GM23338 (cell line): ENCODE data around the gene SND1.

ENCODE experiments used
- CREB1 ChIP-seq: fragments of 250-450 bp; sonication (Bioruptor Pico); IDR thresholded peaks from 2 replicates; pipeline ENCODE4 v1.5.0; 2020; ENCODE audit warnings: low read depth, mild to moderate bottlenecking, moderate library complexity
- EZH2 ChIP-seq: fragments of 200-600 bp; sonication (generic); IDR thresholded peaks from one replicate; pipeline ENCODE4 v1.8.0; 2017; ENCODE audit warnings: antibody characterized with exemption, mild to moderate bottlenecking, low read depth; ENCODE audit not compliant: unreplicated experiment
- EZH2phosphoT487 ChIP-seq: fragments of 200-600 bp; sonication (generic); IDR thresholded peaks from one replicate; pipeline ENCODE4 v1.8.1; 2018; ENCODE audit warnings: antibody characterized with exemption; ENCODE audit not compliant: unreplicated experiment
- JUNB ChIP-seq: IDR thresholded peaks from one replicate; pipeline ENCODE4 v1.6.1; 2016; ENCODE audit warnings: antibody characterized with exemption; ENCODE audit not compliant: unreplicated experiment
- NANOG ChIP-seq: IDR thresholded peaks from 2 replicates; pipeline ENCODE4 v1.6.1; 2016; ENCODE audit warnings: antibody characterized with exemption, borderline replicate concordance
- POLR2AphosphoS5 ChIP-seq: IDR thresholded peaks from 2 replicates; pipeline ENCODE4 v1.6.1; 2016; ENCODE audit warnings: antibody characterized with exemption, low read depth
- STAT1 ChIP-seq: IDR thresholded peaks from one replicate; pipeline ENCODE4 v1.6.1; 2016; ENCODE audit warnings: antibody characterized with exemption; ENCODE audit not compliant: unreplicated experiment
- ZNF114 ChIP-seq: fragments of 250-450 bp; sonication (Bioruptor Pico); IDR thresholded peaks from 2 replicates; pipeline ENCODE4 v1.5.0; 2020; ENCODE audit warnings: mild to moderate bottlenecking, moderate library complexity
- ZNF331 ChIP-seq: fragments of 250-450 bp; sonication (Bioruptor Pico); IDR thresholded peaks from 2 replicates; pipeline ENCODE4 v1.5.0; 2020; ENCODE audit warnings: low read depth, mild to moderate bottlenecking, moderate library complexity
- TF ChIP-seq, protein P1 (sequence below), 2 experiments: fragments of 200-600 bp in 1 of 2; sonication (generic) in 1 of 2; conservative IDR thresholded peaks; 2 replicates each; pipeline versions ENCODE4 v1.5.1 to v1.6.1; 2016 to 2017; ENCODE audit warnings: antibody characterized with exemption in 2 of 2, low read depth in 2 of 2, mild to moderate bottlenecking in 2 of 2, moderate library complexity in 1 of 2
- TF ChIP-seq, protein P2 (sequence below): fragments of 250-450 bp; sonication (Bioruptor Pico); IDR thresholded peaks from 2 replicates; pipeline ENCODE4 v1.5.0; 2020; ENCODE audit warnings: mild to moderate bottlenecking, moderate library complexity
- TF ChIP-seq, protein P3 (sequence below): IDR thresholded peaks from one replicate; pipeline ENCODE4 v1.6.1; 2018; ENCODE audit warnings: antibody characterized with exemption; ENCODE audit not compliant: unreplicated experiment
- TF ChIP-seq, protein P4 (sequence below): IDR thresholded peaks from 2 replicates; pipeline ENCODE4 v1.6.1; 2016; ENCODE audit warnings: antibody characterized with exemption

DNA sequence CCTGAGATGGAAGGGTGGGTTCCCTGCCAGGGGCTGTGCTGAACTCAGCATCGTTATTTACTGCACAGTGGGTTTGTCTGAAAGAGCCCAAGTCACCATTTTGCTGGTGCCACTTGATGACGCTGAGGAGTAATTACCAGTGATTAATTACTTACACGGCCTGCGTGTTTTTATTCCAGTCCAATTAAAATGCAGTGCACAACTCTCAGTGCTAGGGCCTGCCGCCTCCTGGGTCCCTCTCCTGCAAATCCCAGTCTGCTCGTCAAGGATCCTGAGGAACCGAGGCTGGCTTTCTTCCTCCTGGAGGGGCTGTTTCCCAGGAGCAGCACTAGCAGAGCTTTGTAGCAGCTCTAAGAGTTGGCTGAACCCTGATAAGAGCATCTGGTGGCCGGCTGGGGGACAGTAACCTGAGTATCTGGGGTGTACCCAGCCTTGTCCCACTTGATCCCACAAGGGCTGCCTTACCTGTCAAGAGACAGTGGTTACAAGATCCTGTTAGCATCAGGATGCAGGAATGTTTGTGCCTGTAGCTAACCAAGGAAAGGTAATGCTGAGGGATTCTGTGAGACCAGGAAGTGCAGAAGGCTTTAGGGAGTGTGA is 424.3 kb downstream of the SND1 start:
- TF ChIP-seq POLR2AphosphoS5: no peak
- TF ChIP-seq, protein P1, sequence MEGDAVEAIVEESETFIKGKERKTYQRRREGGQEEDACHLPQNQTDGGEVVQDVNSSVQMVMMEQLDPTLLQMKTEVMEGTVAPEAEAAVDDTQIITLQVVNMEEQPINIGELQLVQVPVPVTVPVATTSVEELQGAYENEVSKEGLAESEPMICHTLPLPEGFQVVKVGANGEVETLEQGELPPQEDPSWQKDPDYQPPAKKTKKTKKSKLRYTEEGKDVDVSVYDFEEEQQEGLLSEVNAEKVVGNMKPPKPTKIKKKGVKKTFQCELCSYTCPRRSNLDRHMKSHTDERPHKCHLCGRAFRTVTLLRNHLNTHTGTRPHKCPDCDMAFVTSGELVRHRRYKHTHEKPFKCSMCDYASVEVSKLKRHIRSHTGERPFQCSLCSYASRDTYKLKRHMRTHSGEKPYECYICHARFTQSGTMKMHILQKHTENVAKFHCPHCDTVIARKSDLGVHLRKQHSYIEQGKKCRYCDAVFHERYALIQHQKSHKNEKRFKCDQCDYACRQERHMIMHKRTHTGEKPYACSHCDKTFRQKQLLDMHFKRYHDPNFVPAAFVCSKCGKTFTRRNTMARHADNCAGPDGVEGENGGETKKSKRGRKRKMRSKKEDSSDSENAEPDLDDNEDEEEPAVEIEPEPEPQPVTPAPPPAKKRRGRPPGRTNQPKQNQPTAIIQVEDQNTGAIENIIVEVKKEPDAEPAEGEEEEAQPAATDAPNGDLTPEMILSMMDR (conservative IDR thresholded peaks at IDR 0.05; ENCODE audit: low read depth in 2 of 2): no peak
- no peak for TF ChIP-seq JUNB
- TF ChIP-seq EZH2: no peak
- no peak for TF ChIP-seq NANOG
- no peak for TF ChIP-seq EZH2phosphoT487
- TF ChIP-seq, protein P2, sequence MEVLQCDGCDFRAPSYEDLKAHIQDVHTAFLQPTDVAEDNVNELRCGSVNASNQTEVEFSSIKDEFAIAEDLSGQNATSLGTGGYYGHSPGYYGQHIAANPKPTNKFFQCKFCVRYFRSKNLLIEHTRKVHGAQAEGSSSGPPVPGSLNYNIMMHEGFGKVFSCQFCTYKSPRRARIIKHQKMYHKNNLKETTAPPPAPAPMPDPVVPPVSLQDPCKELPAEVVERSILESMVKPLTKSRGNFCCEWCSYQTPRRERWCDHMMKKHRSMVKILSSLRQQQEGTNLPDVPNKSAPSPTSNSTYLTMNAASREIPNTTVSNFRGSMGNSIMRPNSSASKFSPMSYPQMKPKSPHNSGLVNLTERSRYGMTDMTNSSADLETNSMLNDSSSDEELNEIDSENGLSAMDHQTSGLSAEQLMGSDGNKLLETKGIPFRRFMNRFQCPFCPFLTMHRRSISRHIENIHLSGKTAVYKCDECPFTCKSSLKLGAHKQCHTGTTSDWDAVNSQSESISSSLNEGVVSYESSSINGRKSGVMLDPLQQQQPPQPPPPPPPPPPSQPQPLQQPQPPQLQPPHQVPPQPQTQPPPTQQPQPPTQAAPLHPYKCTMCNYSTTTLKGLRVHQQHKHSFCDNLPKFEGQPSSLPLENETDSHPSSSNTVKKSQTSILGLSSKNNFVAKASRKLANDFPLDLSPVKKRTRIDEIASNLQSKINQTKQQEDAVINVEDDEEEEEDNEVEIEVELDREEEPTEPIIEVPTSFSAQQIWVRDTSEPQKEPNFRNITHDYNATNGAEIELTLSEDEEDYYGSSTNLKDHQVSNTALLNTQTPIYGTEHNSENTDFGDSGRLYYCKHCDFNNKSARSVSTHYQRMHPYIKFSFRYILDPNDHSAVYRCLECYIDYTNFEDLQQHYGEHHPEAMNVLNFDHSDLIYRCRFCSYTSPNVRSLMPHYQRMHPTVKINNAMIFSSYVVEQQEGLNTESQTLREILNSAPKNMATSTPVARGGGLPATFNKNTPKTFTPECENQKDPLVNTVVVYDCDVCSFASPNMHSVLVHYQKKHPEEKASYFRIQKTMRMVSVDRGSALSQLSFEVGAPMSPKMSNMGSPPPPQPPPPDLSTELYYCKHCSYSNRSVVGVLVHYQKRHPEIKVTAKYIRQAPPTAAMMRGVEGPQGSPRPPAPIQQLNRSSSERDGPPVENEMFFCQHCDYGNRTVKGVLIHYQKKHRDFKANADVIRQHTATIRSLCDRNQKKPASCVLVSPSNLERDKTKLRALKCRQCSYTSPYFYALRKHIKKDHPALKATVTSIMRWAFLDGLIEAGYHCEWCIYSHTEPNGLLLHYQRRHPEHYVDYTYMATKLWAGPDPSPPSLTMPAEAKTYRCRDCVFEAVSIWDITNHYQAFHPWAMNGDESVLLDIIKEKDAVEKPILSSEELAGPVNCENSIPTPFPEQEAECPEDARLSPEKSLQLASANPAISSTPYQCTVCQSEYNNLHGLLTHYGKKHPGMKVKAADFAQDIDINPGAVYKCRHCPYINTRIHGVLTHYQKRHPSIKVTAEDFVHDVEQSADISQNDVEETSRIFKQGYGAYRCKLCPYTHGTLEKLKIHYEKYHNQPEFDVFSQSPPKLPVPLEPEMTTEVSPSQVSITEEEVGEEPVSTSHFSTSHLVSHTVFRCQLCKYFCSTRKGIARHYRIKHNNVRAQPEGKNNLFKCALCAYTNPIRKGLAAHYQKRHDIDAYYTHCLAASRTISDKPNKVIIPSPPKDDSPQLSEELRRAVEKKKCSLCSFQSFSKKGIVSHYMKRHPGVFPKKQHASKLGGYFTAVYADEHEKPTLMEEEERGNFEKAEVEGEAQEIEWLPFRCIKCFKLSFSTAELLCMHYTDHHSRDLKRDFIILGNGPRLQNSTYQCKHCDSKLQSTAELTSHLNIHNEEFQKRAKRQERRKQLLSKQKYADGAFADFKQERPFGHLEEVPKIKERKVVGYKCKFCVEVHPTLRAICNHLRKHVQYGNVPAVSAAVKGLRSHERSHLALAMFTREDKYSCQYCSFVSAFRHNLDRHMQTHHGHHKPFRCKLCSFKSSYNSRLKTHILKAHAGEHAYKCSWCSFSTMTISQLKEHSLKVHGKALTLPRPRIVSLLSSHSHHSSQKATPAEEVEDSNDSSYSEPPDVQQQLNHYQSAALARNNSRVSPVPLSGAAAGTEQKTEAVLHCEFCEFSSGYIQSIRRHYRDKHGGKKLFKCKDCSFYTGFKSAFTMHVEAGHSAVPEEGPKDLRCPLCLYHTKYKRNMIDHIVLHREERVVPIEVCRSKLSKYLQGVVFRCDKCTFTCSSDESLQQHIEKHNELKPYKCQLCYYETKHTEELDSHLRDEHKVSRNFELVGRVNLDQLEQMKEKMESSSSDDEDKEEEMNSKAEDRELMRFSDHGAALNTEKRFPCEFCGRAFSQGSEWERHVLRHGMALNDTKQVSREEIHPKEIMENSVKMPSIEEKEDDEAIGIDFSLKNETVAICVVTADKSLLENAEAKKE (CRISPR knock-in tag): no peak
- TF ChIP-seq ZNF331 (CRISPR knock-in tag): no peak
- no peak for TF ChIP-seq STAT1
- no peak for TF ChIP-seq ZNF114 (CRISPR knock-in tag)
- TF ChIP-seq, protein P3, sequence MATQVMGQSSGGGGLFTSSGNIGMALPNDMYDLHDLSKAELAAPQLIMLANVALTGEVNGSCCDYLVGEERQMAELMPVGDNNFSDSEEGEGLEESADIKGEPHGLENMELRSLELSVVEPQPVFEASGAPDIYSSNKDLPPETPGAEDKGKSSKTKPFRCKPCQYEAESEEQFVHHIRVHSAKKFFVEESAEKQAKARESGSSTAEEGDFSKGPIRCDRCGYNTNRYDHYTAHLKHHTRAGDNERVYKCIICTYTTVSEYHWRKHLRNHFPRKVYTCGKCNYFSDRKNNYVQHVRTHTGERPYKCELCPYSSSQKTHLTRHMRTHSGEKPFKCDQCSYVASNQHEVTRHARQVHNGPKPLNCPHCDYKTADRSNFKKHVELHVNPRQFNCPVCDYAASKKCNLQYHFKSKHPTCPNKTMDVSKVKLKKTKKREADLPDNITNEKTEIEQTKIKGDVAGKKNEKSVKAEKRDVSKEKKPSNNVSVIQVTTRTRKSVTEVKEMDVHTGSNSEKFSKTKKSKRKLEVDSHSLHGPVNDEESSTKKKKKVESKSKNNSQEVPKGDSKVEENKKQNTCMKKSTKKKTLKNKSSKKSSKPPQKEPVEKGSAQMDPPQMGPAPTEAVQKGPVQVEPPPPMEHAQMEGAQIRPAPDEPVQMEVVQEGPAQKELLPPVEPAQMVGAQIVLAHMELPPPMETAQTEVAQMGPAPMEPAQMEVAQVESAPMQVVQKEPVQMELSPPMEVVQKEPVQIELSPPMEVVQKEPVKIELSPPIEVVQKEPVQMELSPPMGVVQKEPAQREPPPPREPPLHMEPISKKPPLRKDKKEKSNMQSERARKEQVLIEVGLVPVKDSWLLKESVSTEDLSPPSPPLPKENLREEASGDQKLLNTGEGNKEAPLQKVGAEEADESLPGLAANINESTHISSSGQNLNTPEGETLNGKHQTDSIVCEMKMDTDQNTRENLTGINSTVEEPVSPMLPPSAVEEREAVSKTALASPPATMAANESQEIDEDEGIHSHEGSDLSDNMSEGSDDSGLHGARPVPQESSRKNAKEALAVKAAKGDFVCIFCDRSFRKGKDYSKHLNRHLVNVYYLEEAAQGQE: no peak
- TF ChIP-seq CREB1: no peak
- TF ChIP-seq, protein P4, sequence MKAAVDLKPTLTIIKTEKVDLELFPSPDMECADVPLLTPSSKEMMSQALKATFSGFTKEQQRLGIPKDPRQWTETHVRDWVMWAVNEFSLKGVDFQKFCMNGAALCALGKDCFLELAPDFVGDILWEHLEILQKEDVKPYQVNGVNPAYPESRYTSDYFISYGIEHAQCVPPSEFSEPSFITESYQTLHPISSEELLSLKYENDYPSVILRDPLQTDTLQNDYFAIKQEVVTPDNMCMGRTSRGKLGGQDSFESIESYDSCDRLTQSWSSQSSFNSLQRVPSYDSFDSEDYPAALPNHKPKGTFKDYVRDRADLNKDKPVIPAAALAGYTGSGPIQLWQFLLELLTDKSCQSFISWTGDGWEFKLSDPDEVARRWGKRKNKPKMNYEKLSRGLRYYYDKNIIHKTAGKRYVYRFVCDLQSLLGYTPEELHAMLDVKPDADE: no peak
